ENCODE data around the gene ACACA. TPM values are rescaled to one million over a fixed set of nuclear protein-coding genes. Genes with fewer than 3 reads are reported as not detected.
"Not testable (repeated sequence)": the region's sequence is repeated elsewhere in the genome, so short reads cannot be mapped to it uniquely, and the experiment has no call there.

Gene ACACA
- total and polyA plus RNA-seq, 5 experiments from 2014 or later = 5.7 to 15.2 (median 9.0) TPM

- H3K4me3 Mint-ChIP-seq = no peak overlapping the region
- H3K27me3 Mint-ChIP-seq = no peaks in the 10 kb centered on the region
- DNase-seq = no peak
- H3K36me3 Mint-ChIP-seq = peaks cover 0 to 84% (median 28%) of the 10 kb centered on the region in 3 donors
- H3K9me3 Mint-ChIP-seq = no peaks in the 10 kb centered on the region
- H3K27ac Mint-ChIP-seq = peak overlapping the region in 1 of 10 donors; percentile 66
- ATAC-seq = no peak
- peaks cover 0 to 5% (median 0%) of the 10 kb centered on the region in 4 donors for H3K4me1 Mint-ChIP-seq
- POLR2A ChIA-PET = no interaction called here
These were observed 16.5 kb upstream of the ACACA start for GRCh38 chr17:37422971-37423625.

- DNase-seq (no peak), ATAC-seq (no peak)
- H3K4me3 Mint-ChIP-seq = no peak overlapping the region
- POLR2A ChIA-PET = no interaction called here
- H3K27ac Mint-ChIP-seq = no peak overlapping the region
- no peaks in the 10 kb centered on the region for H3K27me3 Mint-ChIP-seq
- peaks cover 3 to 24% (median 10%) of the 10 kb centered on the region in 4 donors for H3K4me1 Mint-ChIP-seq
- peaks cover 10 to 80% (median 20%) of the 10 kb centered on the region in 3 donors for H3K36me3 Mint-ChIP-seq
- no peaks in the 10 kb centered on the region for H3K9me3 Mint-ChIP-seq
These were observed 11.2 kb upstream of the ACACA start for GRCh38 chr17:37417852-37418251.

GRCh38 chr17:37413875-37414519 lies 7.4 kb upstream of the ACACA start:
- ATAC-seq (no peak), DNase-seq (no peak)
- Mint-ChIP-seq H3K9me3 (no peaks in the 10 kb centered on the region), H3K27me3 (no peaks in the 10 kb centered on the region), H3K36me3 (peaks cover 10 to 78% (median 18%) of the 10 kb centered on the region in 3 donors), H3K27ac (peak overlapping the region in 2 of 10 donors; percentile 25 to 85), H3K4me1 (peaks cover 3 to 29% (median 12%) of the 10 kb centered on the region in 4 donors), H3K4me3 (no peak overlapping the region)
- POLR2A ChIA-PET = no interaction called here

- DNase-seq (no peak), ATAC-seq (no peak)
- POLR2A ChIA-PET = no interaction called here
- peaks cover 10 to 50% (median 18%) of the 10 kb centered on the region in 3 donors for H3K36me3 Mint-ChIP-seq
- no peak overlapping the region for H3K4me3 Mint-ChIP-seq
- H3K27ac Mint-ChIP-seq = no peak overlapping the region
- peaks cover 9 to 53% (median 24%) of the 10 kb centered on the region in 4 donors for H3K4me1 Mint-ChIP-seq
- H3K9me3 Mint-ChIP-seq = no peaks in the 10 kb centered on the region
- no peaks in the 10 kb centered on the region for H3K27me3 Mint-ChIP-seq
These were observed 3.7 kb upstream of the ACACA start for GRCh38 chr17:37410357-37410756.

GRCh38 chr17:37408145-37408479 lies 1.5 kb upstream of the ACACA start:
- not testable (repeated sequence) for H3K27me3 Mint-ChIP-seq, DNase-seq, H3K9me3 Mint-ChIP-seq, ATAC-seq
- Mint-ChIP-seq H3K4me3 (peak overlapping the region; percentile 85 to 97 (median 92)), H3K4me1 (peaks cover 11 to 54% (median 27%) of the 10 kb centered on the region in 4 donors), H3K36me3 (peaks cover 0 to 28% (median 6%) of the 10 kb centered on the region in 3 donors), H3K27ac (peak overlapping the region; percentile 4 to 95 (median 75))
- POLR2A ChIA-PET = interaction anchor here (0.7 to 1.4 kb wide), 3 partner anchors 200 to 833 kb away, joined by 3 to 5 read pairs (median 5); no protein-coding TSS in a partner anchor

GRCh38 chr17:37405955-37406634 lies 541 bp downstream of the ACACA start:
- H3K9me3 Mint-ChIP-seq = no peaks in the 10 kb centered on the region
- H3K27ac Mint-ChIP-seq = peak overlapping the region; percentile 88 to 95 (median 93)
- ATAC-seq (peak in 1 of 2 donors; percentile 1), DNase-seq (no peak)
- H3K36me3 Mint-ChIP-seq = peaks cover 0 to 9% (median 3%) of the 10 kb centered on the region in 3 donors
- peak overlapping the region; percentile 93 to 97 (median 96) for H3K4me3 Mint-ChIP-seq
- POLR2A ChIA-PET = interaction anchor here (1.0 to 1.2 kb wide), 2 partner anchors 203 to 804 kb away, joined by 3 to 6 read pairs; partner anchors contain the start of genes MRM1 and SYNRG
- H3K27me3 Mint-ChIP-seq = no peaks in the 10 kb centered on the region
- H3K4me1 Mint-ChIP-seq = peaks cover 11 to 50% (median 29%) of the 10 kb centered on the region in 4 donors

GRCh38 chr17:37405522-37405921 lies 1.1 kb downstream of the ACACA start:
- POLR2A ChIA-PET = interaction anchor here (0.6 to 1.0 kb wide), 2 partner anchors 201 to 203 kb away, joined by 3 to 6 read pairs; partner anchors contain the start of gene SYNRG
- peak overlapping the region in 5 of 10 donors; percentile 25 to 94 (median 93) for H3K27ac Mint-ChIP-seq
- not testable (repeated sequence) for DNase-seq, H3K36me3 Mint-ChIP-seq, ATAC-seq, H3K9me3 Mint-ChIP-seq, H3K27me3 Mint-ChIP-seq
- peak overlapping the region; percentile 93 to 97 (median 96) for H3K4me3 Mint-ChIP-seq
- peaks cover 11 to 47% (median 27%) of the 10 kb centered on the region in 4 donors for H3K4me1 Mint-ChIP-seq

GRCh38 chr17:37400505-37400904 lies 6.1 kb downstream of the ACACA start:
- peaks cover 7 to 22% (median 18%) of the 10 kb centered on the region in 4 donors for H3K4me1 Mint-ChIP-seq
- H3K4me3 Mint-ChIP-seq = no peak overlapping the region
- H3K9me3 Mint-ChIP-seq = no peaks in the 10 kb centered on the region
- POLR2A ChIA-PET = no interaction called here
- H3K27me3 Mint-ChIP-seq = no peaks in the 10 kb centered on the region
- ATAC-seq (no peak), DNase-seq (no peak)
- H3K36me3 Mint-ChIP-seq = no peaks in the 10 kb centered on the region
- H3K27ac Mint-ChIP-seq = no peak overlapping the region

GRCh38 chr17:37399265-37399803 lies 7.3 kb downstream of the ACACA start:
- POLR2A ChIA-PET = no interaction called here
- DNase-seq = no peak
- Mint-ChIP-seq H3K27me3 (no peaks in the 10 kb centered on the region), H3K27ac (peak overlapping the region in 1 of 10 donors; percentile 29), H3K4me1 (peaks cover 3 to 13% (median 8%) of the 10 kb centered on the region in 4 donors), H3K36me3 (no peaks in the 10 kb centered on the region), H3K4me3 (no peak overlapping the region), H3K9me3 (no peaks in the 10 kb centered on the region)
- ATAC-seq = no peak

GRCh38 chr17:37393352-37393751 lies 13.3 kb downstream of the ACACA start:
- POLR2A ChIA-PET = no interaction called here
- no peaks in the 10 kb centered on the region for H3K36me3 Mint-ChIP-seq

GRCh38 chr17:37392024-37392590 lies 14.5 kb downstream of the ACACA start:
- H3K27me3 Mint-ChIP-seq = no peaks in the 10 kb centered on the region
- no peaks in the 10 kb centered on the region for H3K9me3 Mint-ChIP-seq
- H3K4me3 Mint-ChIP-seq = no peak overlapping the region
- no peak for ATAC-seq
- POLR2A ChIA-PET = interaction anchor here (0.7 kb wide), 1 partner anchor 71 kb away, joined by 3 read pairs; no protein-coding TSS in a partner anchor
- H3K36me3 Mint-ChIP-seq = no peaks in the 10 kb centered on the region
- H3K27ac Mint-ChIP-seq = peak overlapping the region in 3 of 10 donors; percentile 19 to 33 (median 31)
- no peak for DNase-seq
- H3K4me1 Mint-ChIP-seq = peaks cover 0 to 14% (median 12%) of the 10 kb centered on the region in 4 donors

More at GRCh38 chr17:37393352-37393751, 13.3 kb downstream of the ACACA start:
- DNase-seq (no peak), ATAC-seq (no peak)
- Mint-ChIP-seq H3K4me3 (no peak overlapping the region), H3K27ac (peak overlapping the region in 1 of 10 donors; percentile 68), H3K9me3 (no peaks in the 10 kb centered on the region), H3K27me3 (no peaks in the 10 kb centered on the region), H3K4me1 (peaks cover 3 to 18% (median 16%) of the 10 kb centered on the region in 4 donors)

- Mint-ChIP-seq H3K36me3 (no peaks in the 10 kb centered on the region), H3K9me3 (no peaks in the 10 kb centered on the region), H3K27me3 (no peaks in the 10 kb centered on the region), H3K4me1 (peaks cover 0 to 14% (median 12%) of the 10 kb centered on the region in 4 donors), H3K27ac (no peak overlapping the region), H3K4me3 (no peak overlapping the region)
- ATAC-seq (no peak), DNase-seq (no peak)
- POLR2A ChIA-PET = interaction anchor here (0.6 kb wide), 1 partner anchor 18 kb away, joined by 4 read pairs; no protein-coding TSS in a partner anchor
These were observed 15.5 kb downstream of the ACACA start for GRCh38 chr17:37391146-37391545.

Measured in naive thymus-derived CD8-positive, alpha-beta T cell (primary cell).